ENCODE data around the gene ABCC2.

- TF ChIP-seq POLR2A (IDR thresholded peaks at IDR 0.05; ENCODE audit: low read depth, low read length) (no peak), POLR2AphosphoS5 (IDR thresholded peaks at IDR 0.05; ENCODE audit: low read depth, low read length) (no peak), PAX5 (IDR thresholded peaks at IDR 0.05; ENCODE audit: insufficient read depth, low read length, severe bottlenecking) (no peak), TAF1 (IDR thresholded peaks at IDR 0.05; ENCODE audit: low read depth, low read length) (no peak), SPI1 (IDR thresholded peaks at IDR 0.05; ENCODE audit: low read depth, low read length) (no peak)
These were observed 69.4 kb downstream of the ABCC2 start for GRCh38 chr10:99851825-99852224.

Data from GM12891 (cell line).